CD4-positive, alpha-beta T cell treated with Interleukin-6 for 4 hours (primary cell): Measurements from ENCODE around the gene LRRTM4.
"Not testable (repeated sequence)": the region's sequence is repeated elsewhere in the genome, so short reads cannot be mapped to it uniquely, and the experiment has no call there.

Source experiments
- DNase-seq: peaks from one replicate; pipeline ENCODE4 v3.0.0-alpha.2; 2020; ENCODE audit warnings: mixed read lengths

LRRTM4 gene

DNA sequence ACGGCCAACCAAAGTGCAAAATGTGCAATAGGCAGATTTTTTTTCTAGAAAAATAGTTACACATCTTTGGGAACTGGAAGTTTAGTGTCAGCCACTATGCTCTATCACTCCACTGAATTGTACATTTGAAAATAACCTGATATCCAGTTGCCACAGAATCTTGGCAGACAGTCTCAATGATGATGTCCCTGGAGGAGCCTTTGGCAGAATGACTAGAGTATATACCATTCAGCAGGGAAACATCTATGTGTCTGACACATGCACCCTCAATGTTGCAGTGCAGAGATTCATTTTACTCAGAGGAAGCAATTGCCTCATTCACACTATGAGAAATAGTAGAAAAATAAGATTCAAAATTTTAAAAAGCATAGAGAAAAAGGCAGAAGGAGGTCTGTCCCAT is 475.8 kb downstream of the LRRTM4 start:
- no peak for DNase-seq

- not testable (repeated sequence) for DNase-seq
Observed at GRCh38 chr2:77045456-77045855, 476.7 kb downstream of the LRRTM4 start.

DNA sequence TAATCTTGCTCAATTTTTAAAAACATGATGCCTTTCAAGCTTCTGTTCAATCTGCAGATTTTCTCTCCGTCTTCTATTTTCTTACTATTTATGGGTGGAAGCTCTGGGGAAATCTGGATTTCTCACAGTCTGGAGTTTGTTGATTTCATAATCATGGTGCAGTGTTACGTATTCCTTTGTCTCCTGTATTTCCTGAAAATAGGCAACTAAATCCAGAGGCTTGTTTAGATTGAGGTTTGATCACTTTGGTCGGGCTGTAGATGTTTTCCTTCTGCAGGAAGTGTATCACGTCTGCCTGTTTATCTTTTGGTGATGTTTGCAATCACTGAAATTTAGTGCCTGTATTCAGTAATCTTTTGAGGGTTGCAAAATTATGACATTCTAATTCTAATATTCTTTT is 487.7 kb downstream of the LRRTM4 start:
- DNase-seq = no peak

DNA sequence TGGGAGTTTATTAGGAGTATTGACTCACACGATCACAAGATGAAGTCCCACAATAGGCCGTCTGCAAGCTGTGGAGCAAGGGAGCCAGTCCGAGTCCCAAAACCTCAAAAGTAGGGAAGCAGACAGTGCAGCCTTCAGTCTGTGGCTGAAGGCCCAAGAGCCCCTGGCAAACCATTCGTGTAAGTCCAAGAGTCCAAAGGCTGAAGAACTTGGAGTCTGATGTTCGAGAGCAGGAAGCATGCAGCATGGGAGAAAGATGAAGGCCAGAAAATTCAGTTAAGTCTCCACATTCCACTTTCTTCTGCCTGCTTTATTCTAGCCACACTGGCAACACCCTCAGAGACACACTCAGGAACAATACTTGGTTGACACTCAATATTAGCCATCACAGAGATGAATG is 492.9 kb downstream of the LRRTM4 start:
- not testable (repeated sequence) for DNase-seq

GRCh38 chr2:77028032-77028600 is 494.1 kb downstream of the LRRTM4 start:
- no peak for DNase-seq

DNA sequence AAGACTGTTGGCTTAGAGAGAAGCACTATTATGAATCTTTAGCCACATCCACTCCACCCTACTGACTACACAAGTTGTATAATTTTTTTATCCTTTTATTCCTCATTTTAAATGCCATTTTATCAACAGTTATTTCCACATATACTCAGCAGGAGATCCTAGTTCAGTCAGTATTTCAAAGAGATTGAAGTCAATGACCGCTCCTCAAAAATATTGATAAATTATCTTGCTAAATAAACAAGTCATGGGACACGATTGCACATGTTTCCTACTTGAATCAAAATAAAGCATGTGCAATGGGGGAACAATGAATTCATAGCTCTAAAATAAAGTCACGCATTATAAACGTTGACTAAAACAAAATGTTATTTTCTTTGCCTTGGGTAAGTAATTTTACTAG is 496.5 kb downstream of the LRRTM4 start:
- DNase-seq = no peak

GRCh38 chr2:77021161-77021560 is 501.0 kb downstream of the LRRTM4 start:
- DNase-seq = no peak

DNA sequence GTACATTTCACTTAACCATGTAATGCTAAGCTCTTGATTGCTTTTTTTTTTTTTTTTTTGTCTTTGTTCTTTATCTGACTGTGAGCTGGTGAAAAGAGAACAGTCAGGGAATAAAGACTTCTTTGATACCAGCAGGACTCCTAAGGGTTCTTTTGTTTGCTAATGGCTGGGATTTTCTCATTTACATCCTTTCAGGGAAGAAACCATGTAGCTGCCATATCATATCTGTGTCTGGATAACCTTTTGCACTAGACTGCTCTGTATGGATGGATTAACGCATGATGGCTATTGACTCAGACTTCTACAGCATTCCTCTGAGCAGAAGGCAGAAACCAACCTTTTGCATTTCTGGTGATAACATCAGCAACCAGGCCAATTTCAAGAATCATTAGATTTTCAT is 504.0 kb downstream of the LRRTM4 start:
- no peak for DNase-seq

DNA sequence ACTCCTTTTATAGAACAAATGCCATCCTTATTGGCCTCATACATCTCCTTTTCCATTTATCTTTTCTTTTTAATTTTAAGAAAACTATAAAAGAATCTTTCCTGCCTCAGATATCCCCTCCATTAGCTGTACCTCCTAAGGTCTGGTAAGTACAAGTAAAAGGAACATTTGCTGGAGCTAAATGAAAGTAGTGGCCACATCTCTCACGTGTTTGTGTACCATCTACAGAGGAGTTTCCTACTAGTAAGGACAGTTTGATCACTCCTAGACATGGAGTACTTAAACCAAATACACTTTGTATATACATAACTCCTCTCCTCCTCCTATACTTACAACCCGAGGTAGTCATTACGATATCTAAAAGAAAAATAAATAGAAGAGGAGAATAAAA is 504.8 kb downstream of the LRRTM4 start:
- no peak for DNase-seq

DNA sequence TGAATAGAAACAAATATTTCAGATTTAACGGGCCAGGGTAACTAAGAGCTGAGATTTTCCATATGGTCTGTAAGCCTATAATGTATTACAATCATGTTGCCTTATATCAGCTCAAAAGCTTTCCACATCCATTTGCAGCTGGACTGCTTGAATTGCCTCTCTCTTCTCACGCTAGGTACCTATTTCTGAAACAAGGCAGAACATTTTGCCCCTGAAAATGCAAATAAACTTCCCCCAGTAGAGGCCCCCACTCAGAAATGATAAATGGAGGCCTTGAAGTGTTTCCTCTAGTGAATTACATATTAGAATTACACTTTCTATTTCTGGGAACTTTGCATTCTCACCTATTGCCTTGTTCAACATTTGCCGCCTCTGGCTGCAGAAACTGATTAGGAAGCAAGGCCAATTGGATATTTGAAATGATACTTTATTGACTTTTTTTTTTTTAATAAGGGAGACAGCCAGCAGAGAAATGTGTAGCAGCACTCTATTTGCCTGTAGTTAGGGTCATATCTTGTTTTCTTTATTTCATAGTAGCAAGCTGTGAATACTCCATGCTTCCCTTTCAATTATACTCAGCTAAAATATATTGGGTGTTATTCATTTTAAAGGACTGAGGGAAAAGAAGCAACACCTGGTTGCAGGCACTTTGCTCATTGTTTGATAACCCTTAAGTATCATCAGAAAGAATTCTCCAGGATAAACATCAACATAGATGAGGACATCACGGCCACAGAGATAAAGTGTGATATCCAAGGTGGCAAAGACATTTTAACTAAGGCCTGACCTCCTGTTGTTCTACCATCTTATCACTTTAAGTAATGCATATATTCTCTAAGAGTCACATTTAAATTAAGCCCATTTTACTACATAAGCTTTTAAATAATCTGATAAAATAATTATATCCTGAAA is 505.5 kb downstream of the LRRTM4 start:
- no peak for DNase-seq

DNA sequence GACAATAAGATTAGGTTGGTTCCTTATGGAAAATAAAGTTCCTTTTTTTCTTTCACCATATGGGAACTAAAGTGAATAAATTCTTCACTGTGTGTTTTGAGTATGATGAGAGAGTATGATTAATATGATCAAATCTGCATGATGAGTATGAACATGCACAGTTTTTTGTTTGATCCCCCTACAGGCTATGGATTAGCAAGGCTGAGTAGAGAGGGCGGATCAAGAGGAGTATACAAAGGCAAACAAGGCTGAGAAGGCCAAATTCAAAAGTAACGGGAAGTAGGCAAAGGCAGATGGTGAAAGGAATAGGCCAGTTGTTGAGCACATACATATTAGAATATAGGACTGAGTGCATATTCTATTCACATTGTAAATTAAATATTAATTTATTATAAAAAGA is 508.2 kb downstream of the LRRTM4 start:
- no peak for DNase-seq

GRCh38 chr2:77013457-77013856 is 508.7 kb downstream of the LRRTM4 start:
- no peak for DNase-seq

DNA sequence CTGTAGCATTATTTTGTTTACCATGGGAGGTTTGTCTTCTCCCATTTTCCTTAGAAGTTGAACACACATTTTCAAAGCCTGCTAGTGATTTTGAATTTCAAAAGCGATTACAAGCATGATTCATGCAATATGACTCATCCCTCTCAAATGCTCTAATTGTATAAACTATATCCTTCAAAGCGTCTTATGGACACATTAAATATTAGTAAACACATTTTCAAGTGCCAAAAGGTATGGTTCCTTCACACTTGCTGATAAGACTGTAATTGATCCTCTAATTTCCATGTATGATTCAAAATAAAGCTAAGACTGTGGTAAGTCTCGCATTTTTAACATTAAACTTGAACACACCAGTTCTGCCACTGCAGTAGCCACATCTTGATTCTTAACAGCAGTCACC is 512.9 kb downstream of the LRRTM4 start:
- no peak for DNase-seq

GRCh38 chr2:77008853-77009252 is 513.3 kb downstream of the LRRTM4 start:
- DNase-seq = no peak

GRCh38 chr2:77007686-77008085 is 514.5 kb downstream of the LRRTM4 start:
- no peak for DNase-seq

DNA sequence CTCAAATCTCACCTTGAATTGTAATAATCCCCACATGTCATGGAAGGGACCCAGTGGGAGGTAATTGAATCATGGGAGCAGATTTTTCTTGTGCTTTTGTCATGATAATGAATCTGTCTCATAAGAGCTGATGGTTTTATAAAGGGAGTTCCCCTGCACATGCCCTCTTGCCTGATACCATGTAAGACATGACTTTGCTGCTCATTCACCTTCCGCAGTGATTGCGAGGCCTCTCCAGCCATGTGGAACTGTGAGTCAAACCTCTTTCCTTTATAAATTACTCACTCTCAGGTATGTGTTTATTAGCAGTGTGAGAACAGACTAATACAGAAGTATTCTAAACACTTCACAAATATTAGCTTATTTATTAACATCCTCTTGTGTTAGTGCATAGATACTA is 516.7 kb downstream of the LRRTM4 start:
- DNase-seq = no peak

- no peak for DNase-seq
Observed at GRCh38 chr2:77001895-77002294, 520.3 kb downstream of the LRRTM4 start.

DNA sequence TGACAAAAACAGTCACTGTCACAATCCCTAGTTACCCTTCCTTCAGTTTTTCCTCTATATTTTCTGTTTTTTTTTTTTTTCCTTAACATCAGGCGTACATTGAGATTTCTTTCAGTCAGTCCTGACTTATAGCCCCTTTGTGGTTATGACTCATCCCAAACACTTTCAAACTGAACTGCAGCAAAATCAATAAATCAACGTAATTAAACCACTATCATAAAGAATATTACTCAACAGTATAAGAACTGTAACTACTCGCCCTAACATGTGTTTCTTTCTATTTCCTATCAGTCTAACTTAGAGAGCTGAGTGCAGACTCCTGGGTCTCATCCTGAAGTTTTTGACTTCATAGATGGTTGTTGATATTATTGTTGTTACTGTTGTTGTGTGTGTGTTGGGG is 523.5 kb downstream of the LRRTM4 start:
- DNase-seq = no peak

- no peak for DNase-seq
Observed at GRCh38 chr2:76998152-76998551, 524.0 kb downstream of the LRRTM4 start.

- DNase-seq = no peak
Observed at GRCh38 chr2:76997296-76997695, 524.9 kb downstream of the LRRTM4 start.

DNA sequence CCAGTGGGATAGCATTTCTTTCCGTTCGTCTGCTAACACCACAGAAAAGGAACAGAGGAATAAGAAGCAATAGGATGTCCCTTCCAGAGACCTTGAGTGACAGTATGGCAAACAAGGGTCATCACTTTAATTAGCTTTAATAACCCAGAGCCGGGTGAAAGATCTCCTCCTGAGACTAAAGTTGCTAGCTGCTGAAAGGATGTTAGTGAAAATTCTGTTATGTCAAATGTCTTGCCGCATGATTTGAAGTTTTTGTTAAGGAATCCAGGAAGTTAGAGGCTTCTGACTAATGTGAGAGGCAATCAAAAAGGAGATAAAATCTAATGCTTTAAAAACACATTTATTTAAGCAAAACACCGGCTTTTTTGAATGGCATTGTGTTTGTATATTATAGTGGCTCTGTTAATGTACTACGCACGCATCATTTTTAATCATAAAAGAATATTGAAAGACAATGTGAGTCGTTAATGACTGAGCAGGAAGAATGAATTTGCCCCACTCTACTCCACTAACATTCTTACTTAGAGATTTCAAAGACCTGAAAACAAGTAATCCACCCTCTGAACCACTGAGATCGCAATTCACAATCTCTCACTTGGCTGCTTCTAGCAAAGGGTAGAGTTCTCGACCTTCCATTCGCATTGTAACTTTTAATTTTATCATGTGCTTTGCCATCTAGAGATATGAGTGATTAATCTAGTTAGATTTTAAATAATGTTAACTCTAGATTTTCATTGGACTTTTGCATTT is 536.6 kb downstream of the LRRTM4 start:
- DNase-seq = no peak

DNA sequence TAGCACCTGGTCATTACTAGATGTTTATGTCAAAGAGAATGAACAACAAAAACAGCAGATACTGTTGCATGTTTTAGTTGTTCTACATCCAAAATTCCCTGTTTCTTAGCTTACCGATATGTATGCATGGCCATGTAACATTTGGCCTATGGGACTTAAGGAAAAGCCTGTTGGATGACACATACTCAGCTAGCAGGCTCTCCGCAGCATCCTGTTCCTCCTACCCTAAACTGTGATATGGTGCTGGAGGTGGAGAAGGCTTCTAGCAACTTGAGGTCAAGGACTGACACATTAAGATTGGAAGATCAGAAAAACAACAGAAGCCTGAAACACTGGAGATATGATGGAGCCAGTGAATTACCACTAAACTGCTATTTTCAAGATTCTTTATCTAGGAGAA is 537.8 kb downstream of the LRRTM4 start:
- DNase-seq = no peak

DNA sequence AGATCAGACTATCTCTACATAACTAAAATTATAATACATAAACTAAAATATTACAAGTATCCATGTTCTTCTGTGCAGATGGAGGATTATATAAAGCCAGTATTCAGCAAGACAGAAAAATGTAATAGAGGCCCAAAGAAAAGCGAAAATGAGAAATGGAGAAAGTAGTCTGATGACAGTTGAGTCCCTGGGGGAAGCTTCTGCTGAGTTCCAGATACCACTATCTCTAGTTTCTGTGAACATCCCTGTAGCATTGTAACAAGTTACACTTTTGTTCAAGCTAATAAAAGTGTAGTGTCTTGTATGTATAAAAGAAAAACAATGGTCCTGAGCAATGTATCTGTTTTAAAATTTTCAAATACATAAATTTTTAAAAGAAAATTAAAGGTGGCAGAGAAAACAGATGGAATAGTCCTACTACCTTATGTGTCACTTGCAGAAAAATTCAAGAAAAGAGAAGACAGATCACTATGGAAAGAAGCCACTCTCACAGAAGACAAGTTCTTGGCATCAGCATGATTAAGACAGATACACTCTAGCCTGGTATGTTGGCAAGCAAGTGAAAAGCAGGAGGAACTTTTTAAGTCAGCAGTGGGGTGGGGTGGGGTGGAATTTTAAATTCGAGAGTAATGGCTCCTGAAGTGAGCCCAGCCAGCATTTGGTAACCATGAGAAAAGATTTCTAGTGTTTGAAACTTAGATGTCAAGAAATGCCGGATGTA is 541.9 kb downstream of the LRRTM4 start:
- no peak for DNase-seq
